HepG2 (cell line): ENCODE measurements around the gene TBCB. TPM values are rescaled to one million over a fixed set of nuclear protein-coding genes. Genes with fewer than 3 reads are reported as not detected.

ENCODE experiments used
- BRD4 ChIP-seq: sonication (generic); formaldehyde crosslinking; IDR thresholded peaks from 2 replicates; pipeline ENCODE4 v1.4.0; 2020; ENCODE audit warnings: missing genetic modification reagents
- ETV5 ChIP-seq: IDR thresholded peaks from 2 replicates; pipeline ENCODE4 v1.6.1; 2018; ENCODE audit warnings: missing biosample characterization, missing genetic modification reagents, inconsistent platforms, borderline replicate concordance
- HOXA9 ChIP-seq: sonication (generic); formaldehyde crosslinking; IDR thresholded peaks from 2 replicates; pipeline ENCODE4 v1.8.1; 2022; ENCODE audit warnings: missing genetic modification reagents, mild to moderate bottlenecking, moderate library complexity, borderline replicate concordance
- NFYC ChIP-seq: IDR thresholded peaks from 2 replicates; pipeline ENCODE4 v1.6.1; 2016; ENCODE audit warnings: missing genetic modification reagents, missing compliant biosample characterization
- PAX8 ChIP-seq: sonication (generic); formaldehyde crosslinking; IDR thresholded peaks from 2 replicates; pipeline ENCODE4 v1.8.0; 2022; ENCODE audit warnings: mild to moderate bottlenecking, missing genetic modification reagents, borderline replicate concordance
- PBX3 ChIP-seq: sonication (generic); formaldehyde crosslinking; IDR thresholded peaks from 2 replicates; pipeline ENCODE4 v1.8.1; 2023; ENCODE audit warnings: missing genetic modification reagents, inconsistent platforms, borderline replicate concordance
- ZNF136 ChIP-seq: sonication (generic); formaldehyde crosslinking; IDR thresholded peaks from 2 replicates; pipeline ENCODE4 v1.8.1; 2022; ENCODE audit warnings: low read depth, mild to moderate bottlenecking, moderate library complexity, missing genetic modification reagents
- ZNF503 ChIP-seq: sonication (generic); formaldehyde crosslinking; IDR thresholded peaks from 2 replicates; pipeline ENCODE4 v1.4.0; 2020; ENCODE audit warnings: missing genetic modification reagents
- ZNF547 ChIP-seq: sonication (generic); formaldehyde crosslinking; IDR thresholded peaks from 2 replicates; pipeline ENCODE4 v1.5.1; 2020; ENCODE audit warnings: mild to moderate bottlenecking, missing genetic modification reagents
- ZNF773 ChIP-seq: sonication (generic); formaldehyde crosslinking; IDR thresholded peaks from 2 replicates; pipeline ENCODE4 v1.4.0; 2020; ENCODE audit warnings: missing genetic modification reagents, borderline replicate concordance
- ZNF777 ChIP-seq: sonication (generic); formaldehyde crosslinking; IDR thresholded peaks from 2 replicates; pipeline ENCODE4 v1.4.0; 2020; ENCODE audit warnings: missing genetic modification reagents
- ZNF850 ChIP-seq: sonication (generic); formaldehyde crosslinking; conservative IDR thresholded peaks from 2 replicates; pipeline ENCODE4 v1.9.0; 2021; ENCODE audit warnings: mild to moderate bottlenecking, missing genetic modification reagents
- polyA plus RNA-seq, 8 experiments: library from polyadenylated mRNA; depleted of rRNA in 3 of 8; stranded (reverse) in 7 of 8; unstranded in 1 of 8; fragments of >200 nt; fragmentation: Illumina TruSeq in 4 of 8; extraction: Trizol in 4 of 8; gene quantifications; 2 replicates each; pipeline versions ENCODE4 v1.2.1 to v1.2.3, GENCODE V29; 2011 to 2016; ENCODE audit warnings: low read depth in 4 of 8, missing spikeins in 1 of 8, mixed read lengths in 1 of 8; ENCODE audit not compliant: insufficient read depth in 1 of 8
- total RNA-seq, 5 experiments: library from RNA; depleted of rRNA; stranded (reverse); fragments of >200 nt; fragmentation: Illumina TruSeq; extraction: Trizol; gene quantifications; 2 replicates each; pipeline ENCODE4 v1.2.3, GENCODE V29; 2016; ENCODE audit warnings: low read depth in 1 of 5
- TF ChIP-seq, protein P1 (sequence below): sonication (generic); formaldehyde crosslinking; IDR thresholded peaks from 2 replicates; pipeline ENCODE4 v1.5.1; 2020; ENCODE audit warnings: mild to moderate bottlenecking, missing genetic modification reagents
- TF ChIP-seq, protein P2 (sequence below): sonication (generic); formaldehyde crosslinking; IDR thresholded peaks from 2 replicates; pipeline ENCODE4 v1.5.0; 2020; ENCODE audit warnings: mild to moderate bottlenecking, missing genetic modification reagents
- TF ChIP-seq, protein P3 (sequence below): sonication (generic); formaldehyde crosslinking; IDR thresholded peaks from 2 replicates; pipeline ENCODE4 v1.4.0; 2020; ENCODE audit warnings: mild to moderate bottlenecking, missing genetic modification reagents
- TF ChIP-seq, protein P4 (sequence below): sonication (generic); formaldehyde crosslinking; IDR thresholded peaks from 2 replicates; pipeline ENCODE4 v1.4.0; 2020; ENCODE audit warnings: missing genetic modification reagents

TBCB gene
- total and polyA plus RNA-seq, 2 of the 13 experiments (the other 11 are each of a cell fraction or from before 2014, with no cell fraction given) = 271 to 276 TPM

DNA sequence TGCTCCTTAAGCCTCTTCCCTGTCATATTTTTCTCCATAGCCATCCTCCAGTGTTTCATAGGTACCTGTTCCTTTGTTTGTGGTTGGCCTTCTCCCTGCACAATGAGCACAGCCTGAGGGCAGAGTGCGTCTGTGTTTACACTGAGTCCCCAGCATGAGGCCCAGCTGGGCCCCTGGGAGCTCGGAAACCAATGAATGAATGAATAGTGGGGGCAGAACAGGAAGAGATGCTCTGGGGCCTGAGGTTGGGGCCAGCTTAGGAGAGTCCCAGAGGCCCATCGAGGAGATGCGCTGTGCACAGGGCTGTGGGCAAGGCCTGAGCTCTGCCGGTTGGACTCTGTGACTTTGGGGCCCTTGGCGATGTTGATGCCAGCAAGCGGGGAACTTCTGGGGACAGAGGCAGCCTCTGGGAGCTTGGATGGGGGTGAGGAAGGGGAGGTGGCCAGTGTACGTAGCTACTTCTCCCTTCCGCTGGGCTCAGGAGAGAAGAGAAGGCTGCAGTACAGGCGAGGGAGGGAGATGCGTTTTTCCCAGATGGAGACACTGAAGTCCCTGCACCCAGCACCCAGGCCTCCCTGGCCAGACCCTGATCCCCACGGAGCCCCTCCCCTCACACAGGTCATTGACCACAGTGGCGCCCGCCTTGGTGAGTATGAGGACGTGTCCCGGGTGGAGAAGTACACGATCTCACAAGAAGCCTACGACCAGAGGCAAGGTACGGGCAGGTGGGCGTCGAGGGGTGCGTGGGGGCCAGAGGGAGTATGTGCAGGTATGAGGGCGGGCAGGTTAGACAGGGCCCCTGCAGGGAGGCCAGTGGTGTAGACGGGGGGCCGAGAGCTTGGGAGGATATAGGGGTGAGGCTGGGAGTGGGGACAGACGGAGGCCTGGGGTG, 5.1 kb downstream of the TBCB start (continued):
- TF ChIP-seq, protein P1, sequence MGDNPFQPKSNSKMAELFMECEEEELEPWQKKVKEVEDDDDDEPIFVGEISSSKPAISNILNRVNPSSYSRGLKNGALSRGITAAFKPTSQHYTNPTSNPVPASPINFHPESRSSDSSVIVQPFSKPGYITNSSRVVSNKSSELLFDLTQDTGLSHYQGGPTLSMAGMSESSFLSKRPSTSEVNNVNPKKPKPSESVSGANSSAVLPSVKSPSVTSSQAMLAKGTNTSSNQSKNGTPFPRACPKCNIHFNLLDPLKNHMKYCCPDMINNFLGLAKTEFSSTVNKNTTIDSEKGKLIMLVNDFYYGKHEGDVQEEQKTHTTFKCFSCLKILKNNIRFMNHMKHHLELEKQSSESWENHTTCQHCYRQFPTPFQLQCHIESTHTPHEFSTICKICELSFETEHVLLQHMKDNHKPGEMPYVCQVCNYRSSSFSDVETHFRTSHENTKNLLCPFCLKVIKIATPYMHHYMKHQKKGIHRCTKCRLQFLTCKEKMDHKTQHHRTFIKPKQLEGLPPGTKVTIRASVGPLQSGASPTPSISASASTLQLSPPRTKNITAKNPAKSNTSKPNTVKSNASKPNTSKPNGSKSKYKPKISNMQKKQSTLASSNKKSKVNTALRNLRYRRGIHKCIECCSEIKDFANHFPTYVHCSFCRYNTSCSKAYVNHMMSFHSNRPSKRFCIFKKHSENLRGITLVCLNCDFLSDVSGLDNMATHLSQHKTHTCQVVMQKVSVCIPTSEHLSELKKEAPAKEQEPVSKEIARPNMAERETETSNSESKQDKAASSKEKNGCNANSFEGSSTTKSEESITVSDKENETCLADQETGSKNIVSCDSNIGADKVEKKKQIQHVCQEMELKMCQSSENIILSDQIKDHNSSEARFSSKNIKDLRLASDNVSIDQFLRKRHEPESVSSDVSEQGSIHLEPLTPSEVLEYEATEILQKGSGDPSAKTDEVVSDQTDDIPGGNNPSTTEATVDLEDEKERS = peak; percentile 62; the same call in 1 of the 2 replicates
- no peak for TF ChIP-seq ZNF136 (CRISPR knock-in tag)
- TF ChIP-seq PAX8 (CRISPR knock-in tag) = peak; percentile 70; the same call in 1 of the 2 replicates
- TF ChIP-seq ZNF547 (CRISPR knock-in tag) = no peak; the same call in 1 of the 2 replicates
- TF ChIP-seq, protein P2, sequence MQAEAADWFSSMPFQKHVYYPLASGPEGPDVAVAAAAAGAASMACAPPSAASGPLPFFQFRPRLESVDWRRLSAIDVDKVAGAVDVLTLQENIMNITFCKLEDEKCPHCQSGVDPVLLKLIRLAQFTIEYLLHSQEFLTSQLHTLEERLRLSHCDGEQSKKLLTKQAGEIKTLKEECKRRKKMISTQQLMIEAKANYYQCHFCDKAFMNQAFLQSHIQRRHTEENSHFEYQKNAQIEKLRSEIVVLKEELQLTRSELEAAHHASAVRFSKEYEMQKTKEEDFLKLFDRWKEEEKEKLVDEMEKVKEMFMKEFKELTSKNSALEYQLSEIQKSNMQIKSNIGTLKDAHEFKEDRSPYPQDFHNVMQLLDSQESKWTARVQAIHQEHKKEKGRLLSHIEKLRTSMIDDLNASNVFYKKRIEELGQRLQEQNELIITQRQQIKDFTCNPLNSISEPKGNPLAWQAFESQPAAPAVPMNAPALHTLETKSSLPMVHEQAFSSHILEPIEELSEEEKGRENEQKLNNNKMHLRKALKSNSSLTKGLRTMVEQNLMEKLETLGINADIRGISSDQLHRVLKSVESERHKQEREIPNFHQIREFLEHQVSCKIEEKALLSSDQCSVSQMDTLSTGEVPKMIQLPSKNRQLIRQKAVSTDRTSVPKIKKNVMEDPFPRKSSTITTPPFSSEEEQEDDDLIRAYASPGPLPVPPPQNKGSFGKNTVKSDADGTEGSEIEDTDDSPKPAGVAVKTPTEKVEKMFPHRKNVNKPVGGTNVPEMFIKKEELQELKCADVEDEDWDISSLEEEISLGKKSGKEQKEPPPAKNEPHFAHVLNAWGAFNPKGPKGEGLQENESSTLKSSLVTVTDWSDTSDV (CRISPR knock-in tag) = no peak
- peak; percentile 63; the same call in 1 of the 2 replicates for TF ChIP-seq ZNF503 (CRISPR knock-in tag)
- peak; percentile 85 for TF ChIP-seq ETV5 (CRISPR knock-in tag)
- TF ChIP-seq, protein P3, sequence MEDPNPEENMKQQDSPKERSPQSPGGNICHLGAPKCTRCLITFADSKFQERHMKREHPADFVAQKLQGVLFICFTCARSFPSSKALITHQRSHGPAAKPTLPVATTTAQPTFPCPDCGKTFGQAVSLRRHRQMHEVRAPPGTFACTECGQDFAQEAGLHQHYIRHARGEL (CRISPR knock-in tag) = no peak
- no peak for TF ChIP-seq HOXA9 (CRISPR knock-in tag)
- TF ChIP-seq ZNF777 (CRISPR knock-in tag) = no peak
- TF ChIP-seq ZNF850 (CRISPR knock-in tag) = no peak
- no peak for TF ChIP-seq BRD4
- no peak for TF ChIP-seq PBX3 (CRISPR knock-in tag)
- TF ChIP-seq NFYC (CRISPR knock-in tag) = peak; percentile 76
- TF ChIP-seq, protein P4, sequence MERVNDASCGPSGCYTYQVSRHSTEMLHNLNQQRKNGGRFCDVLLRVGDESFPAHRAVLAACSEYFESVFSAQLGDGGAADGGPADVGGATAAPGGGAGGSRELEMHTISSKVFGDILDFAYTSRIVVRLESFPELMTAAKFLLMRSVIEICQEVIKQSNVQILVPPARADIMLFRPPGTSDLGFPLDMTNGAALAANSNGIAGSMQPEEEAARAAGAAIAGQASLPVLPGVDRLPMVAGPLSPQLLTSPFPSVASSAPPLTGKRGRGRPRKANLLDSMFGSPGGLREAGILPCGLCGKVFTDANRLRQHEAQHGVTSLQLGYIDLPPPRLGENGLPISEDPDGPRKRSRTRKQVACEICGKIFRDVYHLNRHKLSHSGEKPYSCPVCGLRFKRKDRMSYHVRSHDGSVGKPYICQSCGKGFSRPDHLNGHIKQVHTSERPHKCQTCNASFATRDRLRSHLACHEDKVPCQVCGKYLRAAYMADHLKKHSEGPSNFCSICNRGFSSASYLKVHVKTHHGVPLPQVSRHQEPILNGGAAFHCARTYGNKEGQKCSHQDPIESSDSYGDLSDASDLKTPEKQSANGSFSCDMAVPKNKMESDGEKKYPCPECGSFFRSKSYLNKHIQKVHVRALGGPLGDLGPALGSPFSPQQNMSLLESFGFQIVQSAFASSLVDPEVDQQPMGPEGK = peak; percentile 97
- TF ChIP-seq ZNF773 = no peak
